A549 treated with dexamethasone at 1 μM for 4 hours (cell line): ENCODE measurements around the gene LST1. TPM values are rescaled to one million over a fixed set of nuclear protein-coding genes. Genes with fewer than 3 reads are reported as not detected.

Experiments
- total RNA-seq: library from RNA; stranded (reverse); fragments of 200-300 nt; extraction: Qiagen RNA extraction; gene quantifications from 5 replicates; pipeline ENCODE4 v1.2.3, GENCODE V29; 2022

LST1 gene
- 0.11 TPM in 1 of 5 replicates, not detected in the others for total RNA-seq

DNA sequence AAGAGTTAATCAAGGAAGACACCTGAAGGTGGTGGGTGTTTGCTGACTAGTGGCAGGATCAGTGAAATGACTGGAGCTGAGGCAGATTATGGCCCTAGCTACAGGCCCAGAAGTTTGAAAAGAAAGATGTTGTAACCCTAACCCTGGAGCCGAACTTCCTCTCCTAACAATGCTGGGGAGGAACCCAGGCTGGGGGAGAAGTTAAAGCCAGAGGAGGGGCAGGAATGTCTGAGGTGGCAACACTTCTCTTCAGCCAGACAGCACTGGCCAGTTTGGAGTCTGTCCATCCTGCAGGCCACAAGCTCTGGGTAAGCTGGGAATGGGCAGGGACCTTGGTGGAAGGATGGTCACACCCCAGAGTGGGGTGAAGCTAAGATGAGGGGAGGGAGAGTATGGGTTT, at the start of gene LST1:
TSS of gene LST1 (plus strand) at position 270 of the 400 bp plus-strand sequence. CDS start 1,023 bp downstream, outside the sequence.

DNA sequence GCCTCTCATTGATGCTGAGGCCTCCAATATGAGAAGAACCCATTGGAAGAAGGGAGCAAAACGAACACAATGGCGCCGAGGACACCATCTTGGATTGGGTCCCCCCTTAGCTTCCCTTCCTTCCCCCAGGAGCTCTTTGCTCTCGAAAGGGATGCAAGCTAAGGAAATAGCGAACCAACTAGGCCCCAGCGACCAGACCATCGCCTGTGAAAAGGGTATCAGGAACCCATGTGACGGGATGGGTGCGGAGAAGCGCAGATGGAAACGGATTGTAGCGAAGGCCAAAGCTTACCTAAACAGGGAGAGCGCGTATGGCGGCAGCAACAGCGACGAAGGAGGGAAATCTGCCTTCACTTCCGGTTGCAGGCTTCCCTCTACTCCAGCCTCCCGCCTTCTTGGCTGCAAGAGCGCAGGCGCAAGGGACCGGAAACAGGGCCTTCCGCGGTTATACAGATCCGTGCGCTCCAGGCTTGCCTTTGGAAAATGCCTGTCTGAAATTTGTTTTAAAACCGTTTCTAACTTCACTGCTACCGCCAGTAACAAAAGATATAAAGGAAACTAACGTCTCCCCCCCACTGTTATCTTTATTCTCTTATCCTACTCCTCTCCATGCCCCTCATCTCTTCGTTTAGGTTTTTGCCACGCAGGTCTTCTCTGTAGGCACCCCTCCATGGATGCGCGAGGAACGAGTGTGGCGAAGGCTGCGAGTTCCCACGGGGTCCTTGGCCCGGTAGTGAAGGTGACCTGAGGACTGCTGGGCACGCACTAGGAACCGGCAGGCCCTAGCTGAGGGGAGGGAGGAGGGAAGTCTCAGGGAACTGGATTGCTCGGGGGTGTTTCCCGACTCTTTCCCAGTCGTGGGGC, 44.2 kb upstream of the LST1 start, which contains the start of gene DDX39B:
TSS of gene DDX39B (minus strand) at position 346 of the 864 bp plus-strand sequence. CDS start 1,471 bp downstream, outside the sequence.

GRCh38 chr6:31546339-31546957, 39.6 kb upstream of the LST1 start, which contains the start of gene ATP6V1G2:
TSS of gene ATP6V1G2 (minus strand) at chr6:31546608. CDS start at chr6:31546559, 49 bp downstream.

DNA sequence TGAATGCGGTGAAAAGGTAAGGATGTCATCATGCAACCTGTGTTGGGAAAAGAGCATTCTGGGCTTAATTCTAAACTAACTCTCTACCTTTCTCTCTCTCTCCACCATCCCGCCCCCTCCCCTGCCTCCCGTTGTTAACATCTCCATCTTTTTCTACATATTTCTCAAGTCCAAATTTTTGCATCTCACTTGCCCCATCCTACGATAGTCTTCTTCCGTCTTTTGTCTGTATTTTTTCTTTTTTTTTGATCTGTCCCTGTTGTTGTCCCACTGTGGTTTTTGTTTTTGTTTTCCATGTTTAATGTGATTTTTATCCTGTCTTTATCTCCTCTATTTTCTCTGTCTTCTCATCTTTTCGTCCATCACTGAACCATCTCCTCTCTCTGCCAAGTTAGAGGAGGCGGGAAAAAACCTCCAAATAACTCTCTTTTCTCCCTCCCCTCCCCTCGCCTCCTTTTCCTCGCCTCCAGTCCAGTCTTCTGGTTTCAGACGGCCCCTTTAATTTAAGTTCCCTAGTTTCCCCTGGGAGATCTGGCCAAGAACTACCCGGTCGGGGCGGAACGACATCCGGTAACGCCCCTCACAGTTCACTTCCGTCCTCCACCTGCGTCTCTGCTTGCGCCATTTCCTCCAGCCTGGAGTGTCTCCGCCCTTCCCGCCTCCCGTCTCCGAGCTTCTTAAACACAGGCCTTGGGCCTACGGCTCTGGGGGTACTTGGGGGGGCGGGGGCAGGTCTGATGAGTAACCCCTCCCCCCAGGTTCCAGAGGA, 38.9 kb upstream of the LST1 start, which contains the start of gene NFKBIL1:
TSS of gene NFKBIL1 (plus strand) at position 651 of the 769 bp plus-strand sequence. CDS start at position 738, 87 bp downstream.

GRCh38 chr6:31572041-31572911, 13.8 kb upstream of the LST1 start, which contains the start of gene LTA:
TSS of gene LTA (plus strand) at chr6:31572289. CDS start at chr6:31572743, 454 bp downstream.

DNA sequence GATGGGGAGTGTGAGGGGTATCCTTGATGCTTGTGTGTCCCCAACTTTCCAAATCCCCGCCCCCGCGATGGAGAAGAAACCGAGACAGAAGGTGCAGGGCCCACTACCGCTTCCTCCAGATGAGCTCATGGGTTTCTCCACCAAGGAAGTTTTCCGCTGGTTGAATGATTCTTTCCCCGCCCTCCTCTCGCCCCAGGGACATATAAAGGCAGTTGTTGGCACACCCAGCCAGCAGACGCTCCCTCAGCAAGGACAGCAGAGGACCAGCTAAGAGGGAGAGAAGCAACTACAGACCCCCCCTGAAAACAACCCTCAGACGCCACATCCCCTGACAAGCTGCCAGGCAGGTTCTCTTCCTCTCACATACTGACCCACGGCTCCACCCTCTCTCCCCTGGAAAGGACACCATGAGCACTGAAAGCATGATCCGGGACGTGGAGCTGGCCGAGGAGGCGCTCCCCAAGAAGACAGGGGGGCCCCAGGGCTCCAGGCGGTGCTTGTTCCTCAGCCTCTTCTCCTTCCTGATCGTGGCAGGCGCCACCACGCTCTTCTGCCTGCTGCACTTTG, 10.7 kb upstream of the LST1 start, which contains the start of gene TNF:
TSS of gene TNF (plus strand) at position 231 of the 567 bp plus-strand sequence. CDS start at position 408, 177 bp downstream.

DNA sequence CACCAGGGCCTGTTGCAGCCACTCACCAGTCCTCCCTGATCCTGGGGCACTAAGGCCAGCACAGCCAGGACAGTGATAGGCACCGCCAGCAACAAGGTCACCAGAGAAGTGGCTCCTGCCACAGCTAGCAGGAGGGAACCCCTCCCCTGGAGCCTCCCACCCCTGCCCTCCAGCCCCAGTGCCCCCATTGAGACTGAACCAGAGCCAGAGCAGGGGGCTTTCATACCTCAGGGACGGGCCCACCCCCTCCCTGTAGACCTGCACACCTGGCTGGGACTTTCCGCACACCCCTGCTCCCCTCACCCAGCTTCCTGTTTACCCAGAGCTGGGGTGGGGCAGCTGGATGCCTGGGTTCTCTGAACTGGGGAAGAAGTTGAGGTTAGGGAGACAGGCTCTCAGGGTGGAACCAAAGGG, 3.8 kb upstream of the LST1 start, which contains the start of gene LTB:
TSS of gene LTB (minus strand) at position 195 of the 414 bp plus-strand sequence. CDS start at position 188, 7 bp downstream.

DNA sequence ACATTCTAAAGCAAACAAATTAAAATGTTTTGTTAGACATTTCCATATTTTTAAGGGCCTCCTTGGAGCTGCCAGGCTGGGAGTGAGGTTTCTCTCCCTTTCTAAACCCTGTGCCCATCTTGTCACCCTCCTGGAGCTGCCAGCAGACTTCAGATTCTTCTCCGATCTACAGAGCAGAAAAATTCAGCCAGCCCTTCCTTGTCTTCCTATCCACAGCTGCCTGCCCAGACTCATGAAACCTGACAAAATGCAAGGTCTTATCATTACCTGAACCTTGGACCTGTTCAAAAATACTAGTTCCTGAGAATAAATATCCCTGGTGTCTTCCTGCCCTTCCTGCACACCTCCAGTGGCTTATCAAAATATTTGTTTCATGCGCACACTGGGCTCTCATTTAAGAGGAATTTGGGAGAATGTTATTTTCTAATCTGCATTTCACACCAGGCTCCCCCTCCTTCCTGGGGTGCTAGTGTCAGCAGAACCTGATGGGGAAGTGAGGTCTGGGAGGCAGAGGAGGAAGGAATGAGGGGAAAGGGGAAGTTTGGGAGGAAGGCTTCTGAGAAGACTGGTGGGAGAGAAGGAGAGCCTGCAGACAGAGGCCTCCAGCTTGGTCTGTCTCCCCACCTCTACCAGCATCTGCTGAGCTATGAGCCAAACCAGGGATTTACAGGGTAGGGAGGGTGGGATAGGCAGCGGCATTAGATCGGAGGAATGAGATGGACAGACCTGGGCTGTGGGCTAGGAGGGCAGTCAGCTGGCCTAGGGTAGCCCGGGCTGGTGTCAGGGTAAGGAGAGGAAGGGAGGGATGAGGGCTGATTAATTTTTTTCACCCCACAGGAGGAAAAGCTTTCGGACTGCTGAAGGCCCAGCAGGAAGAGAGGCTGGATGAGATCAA, 28.9 kb downstream of the LST1 start, which contains the start of gene AIF1:
TSS of gene AIF1 (plus strand) at position 551 of the 895 bp plus-strand sequence. CDS start at position 647, 96 bp downstream.

DNA sequence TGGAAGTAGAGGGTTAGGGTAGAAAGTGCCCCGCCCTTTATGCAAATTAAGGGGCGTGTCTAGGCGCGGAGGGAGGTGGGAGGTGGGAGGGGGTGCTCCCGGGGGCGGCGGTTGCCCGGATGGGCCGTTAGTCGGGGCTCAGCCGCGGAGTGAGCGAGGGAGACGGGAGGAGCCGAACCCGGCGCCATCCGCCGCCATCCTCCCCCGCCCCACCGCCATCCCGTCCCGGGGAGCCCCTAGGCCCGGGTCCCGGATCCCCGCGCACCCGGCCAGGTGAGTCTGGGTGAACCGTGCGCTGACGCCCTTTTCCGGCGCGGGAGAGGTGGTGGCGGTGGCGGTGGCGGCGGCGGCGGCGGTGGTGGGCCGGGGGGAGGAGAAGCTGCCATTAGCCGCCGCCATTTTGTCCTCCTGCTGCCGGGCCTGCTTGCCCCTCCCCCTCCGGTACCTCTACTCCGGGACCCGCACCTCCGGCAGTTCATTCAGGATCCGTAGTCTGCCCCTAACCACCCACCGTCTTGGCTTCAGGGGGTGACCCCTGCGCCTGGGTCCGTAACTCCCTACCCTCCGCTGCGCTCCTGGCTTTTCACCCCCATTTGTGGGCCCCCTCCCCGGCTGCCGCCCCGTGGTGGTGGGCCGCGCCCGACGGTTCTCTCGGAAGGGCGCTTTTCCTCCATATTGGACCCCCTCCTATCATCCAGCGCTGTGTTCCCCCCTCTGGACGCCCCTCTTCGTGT, 34.7 kb downstream of the LST1 start, which contains the start of gene PRRC2A:
TSS of gene PRRC2A (plus strand) at position 130 of the 734 bp plus-strand sequence. CDS start 2,075 bp downstream, outside the sequence.

Other genes with a start within 250 kb of the LST1 start
- gene HLA-B, start 229.1 kb upstream of the LST1 start, total RNA-seq, result 20.6 to 32.4 TPM (median 22.0 TPM) in 5 replicates
- gene MICA, start 182.7 kb upstream of the LST1 start, total RNA-seq, result 27.4 to 29.3 TPM (median 28.6 TPM) in 5 replicates
- 5.3 to 7.8 TPM (median 7.0 TPM) in 5 replicates for gene MICB, start 88.1 kb upstream of the LST1 start, total RNA-seq
- gene MCCD1, start 57.3 kb upstream of the LST1 start, total RNA-seq, result not detected in 5 replicates
- gene DDX39B, start 44.3 kb upstream of the LST1 start, total RNA-seq, result 267 to 386 TPM (median 346 TPM) in 5 replicates
- gene ATP6V1G2, start 39.7 kb upstream of the LST1 start, total RNA-seq, result 0.42 to 0.88 TPM (median 0.78 TPM) in 5 replicates
- gene NFKBIL1, start 38.7 kb upstream of the LST1 start, total RNA-seq, result 8.9 to 13.0 TPM (median 12.2 TPM) in 5 replicates
- 0.06 to 0.21 TPM (median 0.12 TPM) in 4 of 5 replicates, not detected in the other for gene LTA, start 14.0 kb upstream of the LST1 start, total RNA-seq
- gene TNF, start 10.7 kb upstream of the LST1 start, total RNA-seq, result 0.06 TPM in 1 of 5 replicates, not detected in the others
- gene LTB, start 3.9 kb upstream of the LST1 start, total RNA-seq, result 0.20 to 0.46 TPM (median 0.32 TPM) in 5 replicates
- not detected in 5 replicates for gene NCR3, start 6.7 kb downstream of the LST1 start, total RNA-seq
- gene AIF1, start 29.0 kb downstream of the LST1 start, total RNA-seq, result not detected in 5 replicates
- gene PRRC2A, start 34.4 kb downstream of the LST1 start, total RNA-seq, result 60.5 to 88.7 TPM (median 87.7 TPM) in 5 replicates
- gene BAG6, start 66.4 kb downstream of the LST1 start, total RNA-seq, result 106 to 143 TPM (median 140 TPM) in 5 replicates
- gene APOM, start 69.6 kb downstream of the LST1 start, total RNA-seq, result 2.7 to 3.8 TPM (median 3.3 TPM) in 5 replicates
- gene C6orf47, start 74.5 kb downstream of the LST1 start, total RNA-seq, result 11.3 to 13.3 TPM (median 12.8 TPM) in 5 replicates
- 8.9 to 12.1 TPM (median 11.6 TPM) in 5 replicates for gene GPANK1, start 78.7 kb downstream of the LST1 start, total RNA-seq
- 165 to 180 TPM (median 171 TPM) in 5 replicates for gene CSNK2B, start 79.8 kb downstream of the LST1 start, total RNA-seq
- 2.7 to 4.4 TPM (median 4.0 TPM) in 5 replicates for gene LY6G5B, start 83.7 kb downstream of the LST1 start, total RNA-seq
- gene LY6G5C, start 94.8 kb downstream of the LST1 start, total RNA-seq, result 0.82 to 1.8 TPM (median 1.4 TPM) in 5 replicates
- 13.2 to 16.4 TPM (median 15.7 TPM) in 5 replicates for gene ABHD16A, start 117.0 kb downstream of the LST1 start, total RNA-seq
- not detected in 5 replicates for gene LY6G6F, start 120.6 kb downstream of the LST1 start, total RNA-seq
- gene LY6G6D, start 129.1 kb downstream of the LST1 start, total RNA-seq, result not detected in 5 replicates
- 0.08 to 0.12 TPM in 2 of 5 replicates, not detected in the others for gene LY6G6C, start 135.5 kb downstream of the LST1 start, total RNA-seq
- not detected in 5 replicates for gene MPIG6B, start 137.1 kb downstream of the LST1 start, total RNA-seq
- 24.9 to 30.6 TPM (median 28.7 TPM) in 5 replicates for gene DDAH2, start 143.0 kb downstream of the LST1 start, total RNA-seq
- gene CLIC1, start 150.3 kb downstream of the LST1 start, total RNA-seq, result 438 to 455 TPM (median 449 TPM) in 5 replicates
- gene MSH5, start 153.7 kb downstream of the LST1 start, total RNA-seq, result 8.4 to 14.3 TPM (median 14.1 TPM) in 5 replicates
- gene SAPCD1, start 176.4 kb downstream of the LST1 start, total RNA-seq, result 2.1 to 3.7 TPM (median 3.5 TPM) in 5 replicates
- gene VWA7, start 191.1 kb downstream of the LST1 start, total RNA-seq, result 0.94 to 1.9 TPM (median 1.7 TPM) in 5 replicates
- 39.7 to 58.5 TPM (median 57.1 TPM) in 5 replicates for gene VARS1, start 209.5 kb downstream of the LST1 start, total RNA-seq
- gene LSM2, start 220.7 kb downstream of the LST1 start, total RNA-seq, result 47.5 to 56.4 TPM (median 52.4 TPM) in 5 replicates
- 1.1 to 1.8 TPM (median 1.7 TPM) in 5 replicates for gene HSPA1L, start 229.0 kb downstream of the LST1 start, total RNA-seq
- gene HSPA1A, start 229.3 kb downstream of the LST1 start, total RNA-seq, result 104 to 243 TPM (median 196 TPM) in 5 replicates
- gene HSPA1B, start 241.5 kb downstream of the LST1 start, total RNA-seq, result 73.0 to 177 TPM (median 144 TPM) in 5 replicates